GM18499 (cell line): ENCODE data around the gene KCNRG.
"Not testable (repeated sequence)": the region's sequence is repeated elsewhere in the genome, so short reads cannot be mapped to it uniquely, and the experiment has no call there.

Experiments used
- ATAC-seq: cut with Tn5 transposase; IDR thresholded peaks from one replicate; pipeline ENCODE4 v1.9.1; 2021; ENCODE audit warnings: moderate number of reproducible peaks; ENCODE audit not compliant: insufficient read depth, unreplicated experiment

KCNRG gene, protein sequence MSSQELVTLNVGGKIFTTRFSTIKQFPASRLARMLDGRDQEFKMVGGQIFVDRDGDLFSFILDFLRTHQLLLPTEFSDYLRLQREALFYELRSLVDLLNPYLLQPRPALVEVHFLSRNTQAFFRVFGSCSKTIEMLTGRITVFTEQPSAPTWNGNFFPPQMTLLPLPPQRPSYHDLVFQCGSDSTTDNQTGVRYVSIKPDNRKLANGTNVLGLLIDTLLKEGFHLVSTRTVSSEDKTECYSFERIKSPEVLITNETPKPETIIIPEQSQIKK

DNA sequence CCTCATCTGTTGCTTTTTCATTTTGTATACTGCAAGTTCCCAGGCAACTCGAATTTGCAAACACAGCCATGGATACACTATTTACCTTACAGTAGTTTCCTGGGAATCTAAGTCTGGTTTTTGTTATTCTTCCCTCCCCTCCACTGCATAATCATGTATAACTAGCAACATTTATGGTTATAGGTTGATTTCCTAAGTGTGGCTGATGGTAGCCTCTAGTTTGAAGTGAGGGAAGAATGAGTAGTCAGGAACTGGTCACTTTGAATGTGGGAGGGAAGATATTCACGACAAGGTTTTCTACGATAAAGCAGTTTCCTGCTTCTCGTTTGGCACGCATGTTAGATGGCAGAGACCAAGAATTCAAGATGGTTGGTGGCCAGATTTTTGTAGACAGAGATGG lies at the start of gene KCNRG:
TSS of gene KCNRG (plus strand) at position 187 of the 400 bp plus-strand sequence. CDS start at position 237, 50 bp downstream.
- no peak for ATAC-seq

DNA sequence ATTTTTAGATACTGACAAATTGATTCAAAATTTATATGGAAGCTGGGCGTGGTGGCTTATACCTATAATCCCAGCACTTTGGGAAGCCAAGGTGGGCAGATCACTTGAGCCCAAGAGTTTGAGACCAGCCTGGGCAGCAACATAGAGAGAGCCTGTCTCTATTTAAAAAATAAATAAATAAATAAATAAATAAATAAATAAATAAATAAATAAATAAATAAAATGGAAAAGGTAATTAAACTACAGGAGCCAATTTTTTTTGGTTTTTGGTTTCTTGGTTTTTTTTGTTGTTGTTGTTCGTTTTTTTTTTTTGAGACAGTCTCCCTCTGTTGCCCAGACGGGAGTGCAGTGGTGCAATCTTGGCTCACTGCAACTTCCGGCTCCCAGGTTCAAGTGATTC lies 47.8 kb upstream of the KCNRG start:
- ATAC-seq = no peak

DNA sequence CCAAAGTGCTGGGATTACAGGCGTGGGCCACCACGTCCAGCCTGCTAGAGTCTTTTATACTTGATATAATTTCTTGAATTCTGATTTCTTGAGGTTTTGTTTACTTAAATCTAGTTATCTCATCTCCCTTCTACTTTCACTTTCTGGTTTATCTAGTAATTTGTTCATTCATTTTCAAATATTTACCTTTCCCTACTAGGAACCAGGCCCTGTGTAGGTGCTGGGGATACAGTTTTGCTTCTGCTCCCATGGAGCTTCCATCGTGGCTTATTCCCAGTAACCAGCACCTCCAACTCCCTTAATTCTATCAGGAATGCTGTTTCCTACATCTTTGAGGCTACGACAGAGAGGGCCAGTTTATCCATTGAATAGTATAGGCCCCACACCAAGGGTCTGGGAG lies 42.5 kb upstream of the KCNRG start:
- no peak for ATAC-seq

DNA sequence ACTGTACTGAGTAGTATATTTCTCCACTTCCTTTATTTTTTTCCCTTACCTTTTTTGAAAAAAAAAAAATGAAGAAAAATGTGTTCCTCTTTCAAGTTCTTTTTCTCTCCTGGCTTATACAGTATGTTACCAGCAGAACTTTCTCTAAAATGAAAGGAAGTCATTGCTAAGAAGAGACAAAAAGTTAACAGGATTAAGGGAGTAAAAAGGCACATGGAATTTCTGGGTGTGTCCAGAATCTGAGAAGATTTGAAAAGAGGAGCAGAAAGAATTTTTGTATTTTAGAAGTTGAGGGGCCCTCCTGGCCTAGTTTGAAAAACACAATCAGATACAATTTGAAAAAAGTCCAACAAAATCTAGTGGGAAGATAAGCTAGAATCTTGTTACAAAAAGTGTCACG lies 39.4 kb upstream of the KCNRG start:
- ATAC-seq = no peak

DNA sequence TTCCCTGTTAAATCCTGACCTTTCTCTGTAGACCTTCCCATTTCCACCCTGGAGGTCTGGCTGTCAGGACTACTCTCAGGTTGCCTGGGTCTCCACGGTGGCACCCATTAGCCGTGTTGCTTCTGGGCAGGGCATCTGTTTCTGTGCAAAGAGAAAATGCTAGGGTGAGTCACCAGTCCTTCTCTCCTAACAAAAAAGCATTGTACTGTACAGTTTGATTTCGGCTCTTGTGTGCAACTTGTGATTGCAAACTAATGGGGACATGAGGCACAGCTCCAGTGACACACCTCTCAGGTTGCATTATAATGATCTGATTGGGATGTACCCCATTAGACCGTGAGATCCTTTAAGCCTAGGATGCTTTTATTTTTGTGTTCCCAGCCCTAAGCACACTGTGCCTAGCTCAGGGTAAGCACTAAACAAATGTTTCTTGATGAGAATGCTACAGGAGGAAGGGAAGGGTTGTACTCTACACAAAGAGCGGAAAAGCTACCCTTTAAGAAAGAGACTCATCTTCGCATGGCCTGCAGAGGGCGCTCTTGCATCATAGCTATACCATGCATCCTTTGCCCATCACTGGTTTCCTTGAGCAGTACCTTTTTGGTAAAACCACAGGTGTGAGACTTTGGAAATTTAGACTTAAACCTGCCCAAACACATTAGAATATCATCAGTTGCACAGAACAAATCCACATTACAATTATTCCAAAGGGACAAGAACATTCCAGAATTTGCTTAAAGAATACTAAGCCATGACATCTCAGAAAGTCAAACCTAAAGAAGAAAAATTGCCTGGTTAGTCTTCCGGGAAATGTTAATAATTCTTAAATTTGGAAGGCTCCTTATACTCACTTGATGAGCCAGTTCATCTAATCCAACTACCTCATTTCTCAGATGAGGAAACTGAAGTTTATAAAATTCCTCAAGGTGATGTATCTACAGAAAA lies 38.7 kb upstream of the KCNRG start:
- no peak for ATAC-seq

DNA sequence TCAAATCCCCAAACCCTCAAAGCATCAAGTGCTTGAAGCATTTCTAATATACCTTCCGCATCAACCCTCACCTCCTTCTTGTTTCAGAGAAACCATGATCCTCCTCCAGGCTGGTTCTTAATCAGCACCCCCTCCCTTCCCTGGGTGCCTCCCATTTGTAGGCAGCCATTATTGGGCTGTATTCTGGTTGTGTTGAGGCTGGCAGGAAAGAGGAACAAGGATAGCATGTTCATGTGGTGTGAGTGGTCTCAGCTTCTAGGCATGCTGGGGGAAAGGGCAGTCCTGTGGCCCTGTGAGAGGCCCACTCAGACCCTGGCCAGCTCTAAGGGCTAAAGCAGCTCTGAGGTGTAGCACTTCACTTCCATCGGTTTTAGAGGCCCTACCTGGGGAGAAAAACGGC lies 37.3 kb upstream of the KCNRG start:
- ATAC-seq = no peak

DNA sequence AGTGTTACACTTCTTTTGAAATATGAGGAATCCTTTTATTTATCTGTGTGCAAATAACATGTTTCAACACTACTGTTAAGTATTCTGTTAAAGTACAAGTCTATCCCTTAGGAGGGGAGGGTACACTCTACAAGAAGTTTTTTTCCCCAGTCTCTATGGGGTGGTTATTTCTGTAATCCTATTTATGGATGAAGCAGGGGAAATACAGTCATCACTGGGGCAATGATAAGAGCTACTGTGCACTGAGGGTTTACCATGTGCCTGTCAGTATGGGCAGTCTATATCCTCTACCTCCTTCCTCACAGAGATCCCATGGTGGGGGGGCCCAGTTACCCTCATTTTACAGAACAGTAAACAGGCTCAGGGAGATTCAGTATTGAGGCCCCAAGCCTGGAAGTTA lies 35.0 kb upstream of the KCNRG start:
- ATAC-seq = no peak

DNA sequence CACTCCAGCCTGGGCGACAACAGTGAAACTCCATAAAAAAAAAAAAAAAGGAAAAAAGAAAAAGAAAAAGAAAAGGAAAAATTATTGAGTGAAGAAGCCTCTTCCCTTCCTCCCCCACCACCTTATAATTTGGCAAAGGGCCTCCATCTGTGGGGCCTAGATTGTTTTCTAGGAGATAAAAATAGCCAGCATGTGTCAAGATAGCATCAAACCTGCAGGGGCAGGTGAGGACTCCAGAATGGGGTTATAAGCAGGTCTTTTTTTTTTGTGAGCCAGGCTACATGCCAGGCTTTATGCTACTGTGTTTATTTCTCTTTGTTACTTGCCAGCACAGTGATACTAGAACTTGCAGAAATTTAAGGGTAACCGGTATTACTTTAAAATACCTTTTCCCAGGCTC lies 30.1 kb upstream of the KCNRG start:
- ATAC-seq = no peak

DNA sequence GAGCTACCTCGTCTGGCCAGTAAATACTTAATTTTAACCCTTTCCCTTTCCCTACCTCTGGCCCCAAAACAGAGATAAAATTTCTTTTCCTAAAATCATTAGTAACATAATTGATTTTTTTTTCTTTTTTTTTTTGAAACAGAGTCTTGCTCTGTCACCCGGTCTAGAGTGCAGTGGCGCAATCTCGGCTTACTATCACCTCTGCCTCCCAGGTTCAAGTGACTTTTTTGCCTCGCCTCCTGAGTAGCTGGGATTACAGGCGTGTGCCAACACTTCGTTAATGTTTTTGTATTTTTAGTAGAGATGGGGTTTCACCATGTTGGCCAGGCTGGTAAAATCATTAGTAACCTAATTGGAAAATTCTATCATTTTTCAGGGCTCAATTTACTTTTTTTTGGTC lies 28.8 kb upstream of the KCNRG start:
- ATAC-seq = no peak

DNA sequence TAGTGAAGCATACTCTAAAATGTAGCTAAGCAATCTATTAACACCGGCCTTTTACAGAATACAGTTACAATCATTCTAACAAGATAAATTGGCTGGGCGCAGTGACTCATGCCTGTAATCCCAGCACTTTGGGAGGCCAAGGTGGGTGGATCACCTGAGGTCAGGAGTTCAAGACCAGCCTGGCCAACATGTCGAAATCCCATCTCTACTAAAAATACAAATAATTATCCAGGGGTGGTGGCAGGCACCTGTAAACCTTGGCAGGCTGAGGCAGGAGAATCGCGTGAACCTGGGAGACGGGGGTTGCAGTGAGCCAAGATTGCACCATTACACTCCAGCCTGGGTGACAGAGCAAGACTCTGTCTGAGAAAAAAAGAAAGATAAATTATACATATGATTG lies 24.6 kb upstream of the KCNRG start:
- not testable (repeated sequence) for ATAC-seq

DNA sequence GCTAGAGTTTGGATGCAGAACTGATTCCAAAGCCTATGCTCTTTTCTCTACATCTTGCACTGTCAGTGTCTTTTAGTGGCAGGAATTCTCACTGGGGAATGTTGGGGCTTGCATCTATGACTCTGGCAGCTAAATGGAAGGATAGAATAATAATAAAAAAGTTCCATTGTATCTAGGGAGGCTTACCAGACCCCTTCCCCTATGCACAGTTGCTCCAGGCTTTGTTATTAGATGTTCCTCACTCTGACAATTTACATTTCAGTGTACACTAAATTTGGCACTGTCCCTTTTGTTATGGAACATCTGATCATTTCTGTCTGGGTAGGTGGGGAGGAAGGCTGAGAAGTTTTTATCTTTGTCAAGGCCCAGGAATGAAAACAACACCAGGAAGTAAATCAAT lies 22.1 kb upstream of the KCNRG start:
- ATAC-seq = no peak

DNA sequence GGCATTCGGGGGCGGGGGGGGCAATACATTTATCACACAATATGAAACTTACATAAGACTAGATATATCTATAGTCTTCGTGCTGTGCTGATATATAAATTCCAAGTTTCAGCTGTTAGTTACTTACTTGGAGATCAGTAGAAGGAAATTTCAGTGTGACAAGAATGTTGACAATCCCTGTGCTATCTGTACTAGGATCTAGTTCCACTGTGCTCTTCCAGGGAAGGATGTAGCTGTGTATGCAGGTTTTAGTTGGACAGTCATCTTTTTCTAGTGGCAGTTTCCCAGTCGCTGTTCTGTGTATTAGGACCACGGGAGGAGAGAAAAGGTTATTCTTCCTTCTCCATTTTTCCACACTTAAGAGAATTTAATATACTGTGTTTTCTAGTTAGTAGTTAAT lies 21.6 kb upstream of the KCNRG start:
- no peak for ATAC-seq

DNA sequence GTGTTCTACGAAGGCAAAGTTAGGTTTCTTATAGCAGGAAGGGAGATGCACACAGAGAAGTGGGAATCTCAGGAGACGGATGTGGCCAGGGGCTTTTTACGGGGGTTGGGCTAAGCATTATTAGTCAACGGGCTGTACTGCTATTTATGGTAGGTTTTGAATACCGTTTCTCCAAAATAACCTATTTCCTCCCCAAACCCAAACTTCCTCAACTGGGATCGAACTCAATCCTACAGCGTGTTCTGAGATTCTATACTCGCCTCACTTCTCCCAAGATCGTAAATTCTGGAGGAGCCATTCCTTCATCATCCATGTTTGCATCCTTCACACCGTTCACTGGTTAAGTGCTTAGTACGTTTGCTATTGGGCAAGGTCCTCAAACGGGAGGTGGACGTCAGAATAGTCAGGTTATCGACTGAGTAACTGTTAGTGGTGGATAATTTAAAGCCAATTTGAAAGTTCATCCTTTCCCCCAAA lies 19.6 kb upstream of the KCNRG start:
- no peak for ATAC-seq

DNA sequence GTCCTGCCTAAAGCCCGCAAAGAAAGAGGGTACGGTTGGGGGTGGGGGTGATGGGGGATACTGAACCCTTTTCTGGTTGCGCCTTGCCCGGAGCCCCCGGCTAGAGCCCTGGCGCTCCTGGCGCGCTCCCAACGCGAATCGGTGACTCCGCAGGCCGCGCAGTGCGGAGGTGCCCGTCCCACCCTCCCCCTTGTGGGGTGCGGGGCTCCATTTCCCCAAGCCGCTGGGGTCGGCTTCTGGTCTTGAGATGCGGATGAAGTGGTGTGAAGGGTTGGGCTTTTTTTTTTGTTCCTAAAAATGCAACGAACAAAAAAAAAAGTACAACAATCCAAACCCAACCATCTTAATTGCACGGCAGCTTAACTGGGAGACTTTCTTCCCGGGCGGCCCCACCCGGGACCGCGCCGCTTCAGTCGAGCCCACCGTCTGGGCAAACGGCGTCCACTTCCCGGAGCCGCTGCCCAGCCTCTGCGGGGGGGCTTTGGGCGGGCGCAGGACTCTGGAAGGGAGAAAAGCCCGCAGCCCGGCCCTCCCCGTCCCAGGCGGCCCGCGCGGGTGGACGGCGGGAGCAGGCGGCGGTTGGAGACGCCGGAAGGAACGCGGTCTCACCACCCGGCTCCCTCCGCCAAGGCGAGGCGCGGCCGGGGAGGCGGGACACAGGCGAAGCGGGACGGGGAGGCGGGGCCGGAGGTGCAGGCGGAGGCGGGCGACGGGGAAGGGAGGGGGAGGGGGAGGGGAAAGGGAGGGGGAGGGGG lies 18.9 kb upstream of the KCNRG start:
- ATAC-seq = no peak

DNA sequence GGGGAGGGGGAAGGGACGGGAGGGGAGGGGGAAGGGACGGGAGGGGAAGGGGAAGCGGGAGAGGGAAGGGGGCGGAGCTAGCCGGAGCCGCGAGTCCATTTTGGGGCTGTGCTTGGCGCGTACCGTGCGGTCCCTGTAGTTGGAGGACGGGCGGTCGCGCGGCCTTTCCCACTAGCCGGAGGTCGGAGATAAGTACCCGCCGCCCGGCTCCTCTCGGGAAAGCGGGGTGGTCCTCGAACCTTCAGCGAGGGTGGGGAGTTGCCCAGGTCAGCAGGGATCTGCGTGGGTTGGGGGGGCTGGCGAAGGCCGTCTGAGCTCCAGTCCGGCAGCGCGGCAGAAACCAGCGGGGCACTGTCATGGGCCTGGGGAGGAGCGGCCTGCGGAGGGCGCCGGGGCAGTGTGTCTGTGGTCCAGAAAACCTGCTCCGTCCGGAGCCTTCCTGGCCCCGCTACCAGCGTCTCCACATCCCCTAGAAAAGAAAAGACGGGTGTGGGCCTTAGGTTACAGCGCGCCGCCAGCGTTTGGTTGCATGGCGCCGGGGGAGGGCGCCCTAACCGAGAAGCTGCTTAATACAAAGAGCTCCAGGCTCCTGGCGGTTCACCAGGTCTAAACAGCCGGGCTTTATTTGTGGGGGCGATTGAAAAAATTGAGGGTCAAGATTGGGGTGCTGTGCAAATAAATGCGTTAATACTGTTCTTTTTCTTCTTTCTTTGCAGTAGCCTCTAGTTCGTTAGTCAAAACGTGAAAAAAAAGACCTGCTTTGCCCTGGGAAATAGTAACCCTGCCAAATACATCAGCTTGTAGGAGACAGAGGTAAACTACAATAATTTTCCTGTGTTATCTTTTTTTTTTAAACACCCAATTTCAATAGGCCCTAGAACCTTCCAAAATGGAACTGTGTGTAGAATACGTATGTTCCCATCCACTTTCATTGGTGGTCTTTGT lies 18.0 kb upstream of the KCNRG start, which contains the start of gene TRIM13:
TSS of gene TRIM13 (plus strand) at position 92 of the 945 bp plus-strand sequence. CDS start 14,899 bp downstream, outside the sequence.
- peak; percentile 48 for ATAC-seq

DNA sequence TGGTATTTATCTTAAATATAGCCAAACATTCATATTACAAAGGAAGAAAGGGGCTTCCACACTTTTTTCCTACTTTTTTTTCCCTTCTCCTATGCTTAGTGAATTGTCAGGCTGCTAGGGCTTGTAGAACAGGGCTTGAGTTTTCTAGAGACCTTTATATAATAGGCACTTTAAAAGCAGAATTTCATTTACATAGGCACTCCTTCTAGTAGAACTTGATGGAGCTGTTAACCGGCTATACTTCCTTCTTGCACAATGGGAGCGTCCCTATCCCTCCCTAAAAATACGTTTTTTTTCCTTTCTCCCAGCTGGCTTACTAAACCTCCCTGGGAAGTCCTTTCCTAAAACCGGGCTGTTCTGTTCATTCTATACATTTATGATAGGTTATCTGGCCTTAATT lies 17.3 kb upstream of the KCNRG start:
- no peak for ATAC-seq

DNA sequence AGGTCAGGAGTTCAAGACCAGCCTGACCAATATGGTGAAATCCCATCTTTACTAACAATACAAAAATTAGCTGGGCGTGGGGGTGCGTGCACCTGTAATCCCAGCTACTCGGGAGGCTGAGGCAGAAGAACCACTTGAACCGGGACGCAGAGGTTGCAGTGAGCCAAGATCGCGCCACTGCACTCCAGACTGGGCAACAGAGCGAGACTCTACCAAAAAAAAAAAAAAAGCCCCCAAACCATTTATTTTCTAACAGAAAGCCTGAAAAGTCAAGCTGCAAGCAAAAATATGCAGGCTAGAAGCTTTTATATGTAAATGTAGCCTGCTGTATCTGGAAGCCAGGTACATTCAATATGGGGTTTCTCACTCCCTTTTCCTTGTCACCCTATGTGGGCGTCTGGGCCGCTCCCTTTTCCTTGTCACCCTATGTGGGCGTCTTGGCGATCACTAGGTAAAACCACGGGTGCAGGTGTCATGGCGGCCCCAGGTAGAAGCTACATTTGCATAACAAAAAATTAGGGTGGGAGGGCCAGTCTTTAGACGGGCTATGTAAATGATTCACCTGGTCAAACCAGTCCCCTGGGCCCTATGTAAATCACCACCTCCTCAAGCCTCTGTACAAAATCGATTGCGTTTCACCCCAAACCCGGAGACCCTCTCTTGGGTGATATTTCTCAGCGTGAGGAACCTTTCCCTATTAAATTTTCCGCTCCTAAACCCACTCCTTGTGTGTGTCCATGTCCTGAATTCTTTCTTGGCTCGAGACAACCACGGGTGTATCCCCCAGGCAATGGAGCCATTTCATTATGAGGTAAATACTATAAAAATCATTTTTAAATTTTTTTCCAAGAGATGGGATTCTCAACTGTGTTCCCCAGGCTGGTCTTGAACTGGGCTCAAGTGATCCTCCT lies 16.3 kb upstream of the KCNRG start:
- ATAC-seq = no peak

DNA sequence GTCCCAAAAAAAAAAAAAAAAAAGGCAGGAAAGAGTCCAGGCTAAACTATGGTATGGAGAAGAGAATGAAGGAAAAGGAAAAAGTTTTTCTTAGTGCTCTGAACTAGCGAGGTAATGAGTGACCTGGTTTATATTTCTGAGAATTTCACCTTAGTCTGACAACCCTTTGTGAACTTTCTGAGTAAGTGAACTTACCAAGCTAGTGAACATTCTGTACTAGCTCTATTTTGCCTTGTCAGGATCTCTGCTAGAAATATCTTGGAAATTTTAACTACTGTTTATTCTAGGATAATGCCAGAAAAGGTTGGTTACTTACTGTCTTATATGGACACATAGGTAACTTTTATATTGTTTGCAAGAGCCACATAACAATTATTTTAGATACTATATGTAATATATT lies 14.0 kb upstream of the KCNRG start:
- no peak for ATAC-seq
